ENCODE data around the gene RAD51B. TPM values are rescaled to one million over a fixed set of nuclear protein-coding genes. Genes with fewer than 3 reads are reported as not detected.

RAD51B gene
- total and polyA plus RNA-seq, 2 of the 13 experiments (the other 11 are each of a cell fraction or from before 2014, with no cell fraction given), result 7.0 to 9.5 TPM

DNA sequence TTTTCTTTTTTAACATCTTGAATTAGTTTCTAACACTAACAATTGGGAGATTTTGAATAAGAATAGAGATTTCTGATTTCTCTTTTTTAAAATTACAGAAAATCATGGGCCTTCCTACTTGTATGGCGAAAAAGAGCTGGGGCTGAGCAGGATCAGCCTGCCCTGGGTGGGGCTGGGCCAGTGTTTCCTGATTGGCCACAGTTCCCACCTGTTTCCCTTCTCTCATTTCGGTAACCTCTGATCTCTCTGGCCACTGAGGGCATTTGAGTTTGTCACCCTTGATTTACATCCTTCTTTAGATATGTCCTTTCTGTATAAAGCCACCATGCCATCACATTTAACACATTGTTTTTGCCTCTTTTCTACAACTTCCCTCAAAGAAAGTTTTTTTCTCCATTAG lies 719.1 kb downstream of the RAD51B start (continued):
- TF ChIP-seq, protein P1, sequence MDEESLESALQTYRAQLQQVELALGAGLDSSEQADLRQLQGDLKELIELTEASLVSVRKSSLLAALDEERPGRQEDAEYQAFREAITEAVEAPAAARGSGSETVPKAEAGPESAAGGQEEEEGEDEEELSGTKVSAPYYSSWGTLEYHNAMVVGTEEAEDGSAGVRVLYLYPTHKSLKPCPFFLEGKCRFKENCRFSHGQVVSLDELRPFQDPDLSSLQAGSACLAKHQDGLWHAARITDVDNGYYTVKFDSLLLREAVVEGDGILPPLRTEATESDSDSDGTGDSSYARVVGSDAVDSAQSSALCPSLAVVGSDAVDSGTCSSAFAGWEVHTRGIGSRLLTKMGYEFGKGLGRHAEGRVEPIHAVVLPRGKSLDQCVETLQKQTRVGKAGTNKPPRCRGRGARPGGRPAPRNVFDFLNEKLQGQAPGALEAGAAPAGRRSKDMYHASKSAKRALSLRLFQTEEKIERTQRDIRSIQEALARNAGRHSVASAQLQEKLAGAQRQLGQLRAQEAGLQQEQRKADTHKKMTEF (CRISPR knock-in tag; IDR thresholded peaks at IDR 0.05), result no peak
- TF ChIP-seq, protein P2, sequence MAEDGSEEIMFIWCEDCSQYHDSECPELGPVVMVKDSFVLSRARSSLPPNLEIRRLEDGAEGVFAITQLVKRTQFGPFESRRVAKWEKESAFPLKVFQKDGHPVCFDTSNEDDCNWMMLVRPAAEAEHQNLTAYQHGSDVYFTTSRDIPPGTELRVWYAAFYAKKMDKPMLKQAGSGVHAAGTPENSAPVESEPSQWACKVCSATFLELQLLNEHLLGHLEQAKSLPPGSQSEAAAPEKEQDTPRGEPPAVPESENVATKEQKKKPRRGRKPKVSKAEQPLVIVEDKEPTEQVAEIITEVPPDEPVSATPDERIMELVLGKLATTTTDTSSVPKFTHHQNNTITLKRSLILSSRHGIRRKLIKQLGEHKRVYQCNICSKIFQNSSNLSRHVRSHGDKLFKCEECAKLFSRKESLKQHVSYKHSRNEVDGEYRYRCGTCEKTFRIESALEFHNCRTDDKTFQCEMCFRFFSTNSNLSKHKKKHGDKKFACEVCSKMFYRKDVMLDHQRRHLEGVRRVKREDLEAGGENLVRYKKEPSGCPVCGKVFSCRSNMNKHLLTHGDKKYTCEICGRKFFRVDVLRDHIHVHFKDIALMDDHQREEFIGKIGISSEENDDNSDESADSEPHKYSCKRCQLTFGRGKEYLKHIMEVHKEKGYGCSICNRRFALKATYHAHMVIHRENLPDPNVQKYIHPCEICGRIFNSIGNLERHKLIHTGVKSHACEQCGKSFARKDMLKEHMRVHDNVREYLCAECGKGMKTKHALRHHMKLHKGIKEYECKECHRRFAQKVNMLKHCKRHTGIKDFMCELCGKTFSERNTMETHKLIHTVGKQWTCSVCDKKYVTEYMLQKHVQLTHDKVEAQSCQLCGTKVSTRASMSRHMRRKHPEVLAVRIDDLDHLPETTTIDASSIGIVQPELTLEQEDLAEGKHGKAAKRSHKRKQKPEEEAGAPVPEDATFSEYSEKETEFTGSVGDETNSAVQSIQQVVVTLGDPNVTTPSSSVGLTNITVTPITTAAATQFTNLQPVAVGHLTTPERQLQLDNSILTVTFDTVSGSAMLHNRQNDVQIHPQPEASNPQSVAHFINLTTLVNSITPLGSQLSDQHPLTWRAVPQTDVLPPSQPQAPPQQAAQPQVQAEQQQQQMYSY (CRISPR knock-in tag; IDR thresholded peaks at IDR 0.05), result no peak
- TF ChIP-seq, protein P3, sequence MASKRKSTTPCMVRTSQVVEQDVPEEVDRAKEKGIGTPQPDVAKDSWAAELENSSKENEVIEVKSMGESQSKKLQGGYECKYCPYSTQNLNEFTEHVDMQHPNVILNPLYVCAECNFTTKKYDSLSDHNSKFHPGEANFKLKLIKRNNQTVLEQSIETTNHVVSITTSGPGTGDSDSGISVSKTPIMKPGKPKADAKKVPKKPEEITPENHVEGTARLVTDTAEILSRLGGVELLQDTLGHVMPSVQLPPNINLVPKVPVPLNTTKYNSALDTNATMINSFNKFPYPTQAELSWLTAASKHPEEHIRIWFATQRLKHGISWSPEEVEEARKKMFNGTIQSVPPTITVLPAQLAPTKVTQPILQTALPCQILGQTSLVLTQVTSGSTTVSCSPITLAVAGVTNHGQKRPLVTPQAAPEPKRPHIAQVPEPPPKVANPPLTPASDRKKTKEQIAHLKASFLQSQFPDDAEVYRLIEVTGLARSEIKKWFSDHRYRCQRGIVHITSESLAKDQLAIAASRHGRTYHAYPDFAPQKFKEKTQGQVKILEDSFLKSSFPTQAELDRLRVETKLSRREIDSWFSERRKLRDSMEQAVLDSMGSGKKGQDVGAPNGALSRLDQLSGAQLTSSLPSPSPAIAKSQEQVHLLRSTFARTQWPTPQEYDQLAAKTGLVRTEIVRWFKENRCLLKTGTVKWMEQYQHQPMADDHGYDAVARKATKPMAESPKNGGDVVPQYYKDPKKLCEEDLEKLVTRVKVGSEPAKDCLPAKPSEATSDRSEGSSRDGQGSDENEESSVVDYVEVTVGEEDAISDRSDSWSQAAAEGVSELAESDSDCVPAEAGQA (IDR thresholded peaks at IDR 0.05; ENCODE audit: low read depth), result no peak
- TF ChIP-seq, protein P3 (CRISPR knock-in tag; IDR thresholded peaks at IDR 0.05; ENCODE audit: borderline replicate concordance), result no peak
- TF ChIP-seq LCORL (IDR thresholded peaks at IDR 0.05), result no peak
- no peak for TF ChIP-seq LCORL (CRISPR knock-in tag; IDR thresholded peaks at IDR 0.05)
- no peak for TF ChIP-seq ZNF558 (CRISPR knock-in tag; IDR thresholded peaks at IDR 0.05; ENCODE audit: borderline replicate concordance)
- TF ChIP-seq, protein P4, sequence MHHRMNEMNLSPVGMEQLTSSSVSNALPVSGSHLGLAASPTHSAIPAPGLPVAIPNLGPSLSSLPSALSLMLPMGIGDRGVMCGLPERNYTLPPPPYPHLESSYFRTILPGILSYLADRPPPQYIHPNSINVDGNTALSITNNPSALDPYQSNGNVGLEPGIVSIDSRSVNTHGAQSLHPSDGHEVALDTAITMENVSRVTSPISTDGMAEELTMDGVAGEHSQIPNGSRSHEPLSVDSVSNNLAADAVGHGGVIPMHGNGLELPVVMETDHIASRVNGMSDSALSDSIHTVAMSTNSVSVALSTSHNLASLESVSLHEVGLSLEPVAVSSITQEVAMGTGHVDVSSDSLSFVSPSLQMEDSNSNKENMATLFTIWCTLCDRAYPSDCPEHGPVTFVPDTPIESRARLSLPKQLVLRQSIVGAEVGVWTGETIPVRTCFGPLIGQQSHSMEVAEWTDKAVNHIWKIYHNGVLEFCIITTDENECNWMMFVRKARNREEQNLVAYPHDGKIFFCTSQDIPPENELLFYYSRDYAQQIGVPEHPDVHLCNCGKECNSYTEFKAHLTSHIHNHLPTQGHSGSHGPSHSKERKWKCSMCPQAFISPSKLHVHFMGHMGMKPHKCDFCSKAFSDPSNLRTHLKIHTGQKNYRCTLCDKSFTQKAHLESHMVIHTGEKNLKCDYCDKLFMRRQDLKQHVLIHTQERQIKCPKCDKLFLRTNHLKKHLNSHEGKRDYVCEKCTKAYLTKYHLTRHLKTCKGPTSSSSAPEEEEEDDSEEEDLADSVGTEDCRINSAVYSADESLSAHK (CRISPR knock-in tag; IDR thresholded peaks at IDR 0.05; ENCODE audit: borderline replicate concordance), result no peak
- no peak for TF ChIP-seq TEAD2 (CRISPR knock-in tag; IDR thresholded peaks at IDR 0.05)

All from HepG2 (cell line).